SK-N-SH (cell line): ENCODE data around the gene CEP120. TPM values are rescaled to one million over a fixed set of nuclear protein-coding genes. Genes with fewer than 3 reads are reported as not detected.

Experiments used
- CTCF ChIA-PET: fragments of 300-600, 350-600 bp; formaldehyde crosslinking; extraction: SDS; loops from one replicate; lab custom pipeline; 2021; lab: Yijun Ruan, JAX
- POLR2A ChIA-PET: fragments of 350-600 bp; sonication (Branson Sonifier 250); formaldehyde crosslinking; extraction: SDS; loops from one replicate; lab custom pipeline; 2020; ENCODE audit warnings: antibody characterized with exemption, inconsistent platforms; lab: Yijun Ruan, JAX
- DNase-seq: peaks from one replicate; pipeline ENCODE4 v3.0.0; 2012
- H2AFZ ChIP-seq: fragments of 200-600 bp; sonication (generic); 2 replicates; pipeline ENCODE4 v1.8.1; 2016; ENCODE audit warnings: antibody characterized with exemption, mild to moderate bottlenecking, low read depth
- H3F3A ChIP-seq: fragments of 200-600 bp; sonication (generic); replicated peaks from 2 replicates; pipeline ENCODE3; 2016; ENCODE audit warnings: antibody characterized with exemption, mild to moderate bottlenecking; ENCODE audit not compliant: insufficient read depth
- H3K27ac ChIP-seq, 2 experiments: fragments of 200-500 bp in 1 of 2; fragments of 200-600 bp in 1 of 2; sonication (Bioruptor generic) in 1 of 2; sonication (generic), shearing (Covaris generic) in 1 of 2; 2 replicates each; pipeline versions ENCODE4 v1.5.1 to v1.6.1; 2014 to 2016; ENCODE audit warnings: low read depth in 2 of 2, inconsistent platforms in 1 of 2, low read length in 1 of 2, mild to moderate bottlenecking in 1 of 2, mixed read lengths in 1 of 2
- H3K27me3 ChIP-seq: fragments of 200-600 bp; sonication (generic), shearing (Covaris generic); 2 replicates; pipeline ENCODE4 v1.6.1; 2016; ENCODE audit warnings: mixed run types; ENCODE audit not compliant: insufficient read depth
- H3K36me3 ChIP-seq, 2 experiments: fragments of 200-500 bp in 1 of 2; fragments of 200-600 bp in 1 of 2; sonication (Bioruptor generic) in 1 of 2; sonication (generic) in 1 of 2; replicated peaks in 1 of 2; 2 replicates each; pipeline versions ENCODE3 to v1.5.1; 2014 to 2016; ENCODE audit warnings: low read length in 1 of 2, mild to moderate bottlenecking in 1 of 2; ENCODE audit not compliant: insufficient read depth in 2 of 2, control insufficient read depth in 1 of 2
- H3K4me1 ChIP-seq, 2 experiments: fragments of 200-500 bp in 1 of 2; fragments of 200-600 bp in 1 of 2; sonication (Bioruptor generic) in 1 of 2; sonication (generic), shearing (Covaris generic) in 1 of 2; 2 replicates each; pipeline versions ENCODE4 v1.5.1 to v1.6.1; 2014 to 2016; ENCODE audit warnings: low read depth in 1 of 2, low read length in 1 of 2, mixed run types in 1 of 2; ENCODE audit not compliant: insufficient read depth in 2 of 2, control insufficient read depth in 1 of 2
- H3K4me2 ChIP-seq: fragments of 200-600 bp; sonication (generic), shearing (Covaris generic); 2 replicates; pipeline ENCODE4 v1.6.1; 2017; ENCODE audit warnings: mixed run types
- H3K4me3 ChIP-seq, 2 experiments: fragments of 200-500 bp in 1 of 2; fragments of 200-600 bp in 1 of 2; sonication (Bioruptor generic) in 1 of 2; sonication (generic), shearing (Covaris generic) in 1 of 2; 2 replicates each; pipeline versions ENCODE4 v1.5.1 to v1.8.1; 2014 to 2016; ENCODE audit warnings: low read depth in 2 of 2, inconsistent platforms in 1 of 2, low read length in 1 of 2, mild to moderate bottlenecking in 1 of 2, mixed read lengths in 1 of 2, moderate library complexity in 1 of 2
- H3K79me2 ChIP-seq: fragments of 200-600 bp; sonication (generic); 2 replicates; pipeline ENCODE4 v1.8.1; 2017; ENCODE audit warnings: mild to moderate bottlenecking; ENCODE audit not compliant: insufficient read depth
- H3K9ac ChIP-seq: fragments of 200-600 bp; sonication (generic); 2 replicates; pipeline ENCODE4 v1.6.1; 2017; ENCODE audit warnings: mixed run types
- H3K9me2 ChIP-seq: fragments of 200-600 bp; sonication (generic); 2 replicates; pipeline ENCODE4 v1.6.1; 2017; ENCODE audit warnings: mixed run types
- H3K9me3 ChIP-seq: fragments of 200-600 bp; sonication (generic); 2 replicates; pipeline ENCODE4 v1.6.1; 2017; ENCODE audit warnings: mixed run types, mild to moderate bottlenecking, moderate library complexity
- H4K20me1 ChIP-seq: fragments of 200-600 bp; sonication (generic); 2 replicates; pipeline ENCODE4 v1.6.1; 2017; ENCODE audit warnings: mild to moderate bottlenecking, mixed run types; ENCODE audit not compliant: insufficient read depth
- FOXM1 ChIP-seq: IDR thresholded peaks from 2 replicates; pipeline ENCODE4 v1.4.0; 2012; ENCODE audit warnings: low read depth, mild to moderate bottlenecking
- MXI1 ChIP-seq: IDR thresholded peaks from 2 replicates; pipeline ENCODE4 v1.6.1; 2012; ENCODE audit warnings: mild to moderate bottlenecking, low read depth, low read length, improper control_type of control experiment
- NFIC ChIP-seq: IDR thresholded peaks from 2 replicates; pipeline ENCODE4 v1.4.0; 2012; ENCODE audit warnings: borderline replicate concordance
- RAD21 ChIP-seq: IDR thresholded peaks from 2 replicates; pipeline ENCODE4 v1.6.1; 2012; ENCODE audit warnings: mild to moderate bottlenecking, low read length
- RXRA ChIP-seq: IDR thresholded peaks from 2 replicates; pipeline ENCODE4 v1.4.0; 2012; ENCODE audit warnings: low read depth, mild to moderate bottlenecking, borderline replicate concordance
- SIN3A ChIP-seq: IDR thresholded peaks from 2 replicates; pipeline ENCODE4 v1.6.1; 2012; ENCODE audit warnings: low read depth, mild to moderate bottlenecking, low read length, moderate library complexity, borderline replicate concordance
- TCF12 ChIP-seq: IDR thresholded peaks from 2 replicates; pipeline ENCODE4 v1.4.0; 2012
- TEAD4 ChIP-seq: IDR thresholded peaks from 2 replicates; pipeline ENCODE4 v1.4.0; 2012; ENCODE audit warnings: mild to moderate bottlenecking, borderline replicate concordance; ENCODE audit not compliant: insufficient read depth
- USF1 ChIP-seq: IDR thresholded peaks from 2 replicates; pipeline ENCODE4 v1.4.0; 2012; ENCODE audit warnings: low read depth, borderline replicate concordance
- WGBS: methylation state at CpG from one replicate; pipeline ENCODE4 v1.1.6; 2017; ENCODE audit warnings: low lambda C conversion rate; 5-methylcytosine and 5-hydroxymethylcytosine counted together
- polyA plus RNA-seq, 3 experiments: library from polyadenylated mRNA; depleted of rRNA; stranded (reverse); fragments of >200 nt; gene quantifications; 2 replicates each; pipeline ENCODE4 v1.2.3, GENCODE V29; 2012
- TF ChIP-seq, protein P1 (sequence below): IDR thresholded peaks from 2 replicates; pipeline ENCODE4 v1.4.0; 2012; ENCODE audit warnings: low read depth

The CEP120 gene
- polyA plus RNA-seq, 1 of the 3 experiments (the other 2 are of a cell fraction), result 5.0 TPM

- Histone ChIP-seq H3K36me3 (no peaks in the 10 kb centered on the region), H3K9ac (no peak overlapping the region), H3K4me2 (no peak overlapping the region), H3K27ac (no peak overlapping the region), H3K4me1 (no peaks in the 10 kb centered on the region), H2AFZ (no peak overlapping the region), H3K9me2 (no peaks in the 10 kb centered on the region), H3K27me3 (no peaks in the 10 kb centered on the region), H3K9me3 (no peaks in the 10 kb centered on the region), H3F3A (no peaks in the 10 kb centered on the region), H3K79me2 (no peaks in the 10 kb centered on the region), H3K4me3 (no peak overlapping the region), H4K20me1 (no peaks in the 10 kb centered on the region)
- no peak for DNase-seq
- no peak for TF ChIP-seq NFIC
- TF ChIP-seq USF1, result no peak
- no peak for TF ChIP-seq TCF12
- no peak for TF ChIP-seq RXRA
- no peak for TF ChIP-seq TEAD4
- no peak for TF ChIP-seq RAD21
- TF ChIP-seq, protein P1, sequence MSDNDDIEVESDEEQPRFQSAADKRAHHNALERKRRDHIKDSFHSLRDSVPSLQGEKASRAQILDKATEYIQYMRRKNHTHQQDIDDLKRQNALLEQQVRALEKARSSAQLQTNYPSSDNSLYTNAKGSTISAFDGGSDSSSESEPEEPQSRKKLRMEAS, result no peak
- TF ChIP-seq FOXM1, result no peak
- TF ChIP-seq SIN3A, result no peak
- TF ChIP-seq MXI1, result no peak
- whole genome bisulfite sequencing, result 46% methylated on average over 2 of the region's 2 CpGs
- CTCF ChIA-PET, result no interaction called here
- POLR2A ChIA-PET, result no interaction called here
These were observed 125.9 kb downstream of the CEP120 start for GRCh38 chr5:123297198-123297831.

Other genes starting within 250 kb of the CEP120 start
- gene CSNK1G3, start 88.8 kb upstream of the CEP120 start, polyA plus RNA-seq (2012; rRNA removed), result 12.9 and 13.1 TPM in 2 replicates